Activated naive CD4-positive, alpha-beta T cell (primary cell): Measurements from ENCODE around the gene RNF180.
"Not testable (repeated sequence)": the region's sequence is repeated elsewhere in the genome, so short reads cannot be mapped to it uniquely, and the experiment has no call there.

Experiments
- DNase-seq, 4 experiments: peaks; one replicate each; lab custom pipeline; 2025; lab: John Stamatoyannopoulos, UW

RNF180 gene

DNA sequence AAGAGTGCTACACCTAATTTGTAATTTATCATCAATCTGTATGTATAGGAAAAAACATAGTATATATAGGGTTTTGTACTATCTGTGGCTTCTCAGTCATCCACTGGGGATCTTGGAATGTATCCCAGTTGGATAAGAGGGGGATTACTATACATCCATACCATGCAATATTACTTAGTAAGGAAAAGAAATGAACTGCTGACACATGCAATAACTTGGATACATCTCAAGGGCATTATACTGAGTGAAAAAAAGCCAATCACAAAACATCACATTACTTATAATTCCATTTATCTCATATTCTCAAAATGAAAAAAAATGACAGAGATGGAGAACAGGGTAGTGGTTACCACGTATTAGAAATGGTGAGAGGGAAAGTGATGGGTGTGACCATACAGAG lies 231.9 kb downstream of the RNF180 start:
- no peak for DNase-seq

DNA sequence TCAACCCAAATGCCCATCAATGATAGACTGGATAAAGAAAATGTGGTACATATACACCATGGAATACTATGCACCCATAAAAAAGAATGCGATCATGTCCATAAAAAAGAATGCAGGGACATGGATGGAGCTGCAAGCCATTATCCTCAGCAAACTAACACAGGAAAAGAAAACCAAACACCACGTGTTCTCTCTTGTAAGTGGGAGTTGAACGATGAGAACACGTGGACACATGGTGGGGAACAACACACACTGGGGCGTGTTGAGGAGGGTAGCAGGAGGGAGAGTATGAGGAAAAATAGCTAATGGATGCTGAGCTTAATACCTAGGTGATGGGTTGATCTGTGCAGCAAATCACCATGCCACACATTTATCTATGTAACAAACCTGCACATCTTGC lies 233.1 kb downstream of the RNF180 start:
- not testable (repeated sequence) for DNase-seq

DNA sequence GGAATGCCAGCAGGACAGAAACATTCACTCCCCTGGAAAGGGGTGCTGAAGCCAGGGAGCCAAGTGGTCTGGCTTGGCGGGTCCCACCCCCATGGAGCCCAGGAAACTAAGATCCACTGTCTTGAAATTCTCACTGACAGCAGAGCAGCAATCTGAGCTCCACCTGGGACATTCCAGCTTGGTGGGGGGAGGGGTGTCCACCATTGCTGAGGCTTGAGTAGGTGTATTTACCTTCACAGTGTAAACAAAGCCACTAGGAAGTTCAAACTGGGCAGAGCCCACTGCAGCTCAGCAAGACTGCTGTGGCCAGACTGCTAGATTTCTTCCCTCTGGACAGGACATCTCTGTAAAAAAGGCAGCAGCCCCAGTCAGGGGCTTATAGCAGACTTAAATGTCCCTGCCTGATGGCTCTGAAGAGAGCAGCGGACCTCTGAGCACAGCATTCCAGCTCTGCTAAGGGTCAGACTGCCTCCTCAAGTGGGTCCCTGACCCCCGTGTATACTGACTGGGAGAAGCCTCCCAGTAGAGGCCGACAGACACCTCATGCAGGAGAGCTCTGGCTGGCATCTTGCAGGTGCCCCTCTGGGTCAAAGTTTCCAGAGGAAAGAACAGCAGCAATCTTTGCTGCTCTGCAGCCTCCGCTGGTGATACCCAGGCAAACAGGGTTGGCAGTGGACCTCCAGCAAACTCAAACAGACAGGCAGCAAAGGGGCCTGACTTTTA lies 241.6 kb downstream of the RNF180 start:
- not testable (repeated sequence) for DNase-seq

- DNase-seq = no peak
Measured at GRCh38 chr5:64417390-64417789, 251.7 kb downstream of the RNF180 start.

DNA sequence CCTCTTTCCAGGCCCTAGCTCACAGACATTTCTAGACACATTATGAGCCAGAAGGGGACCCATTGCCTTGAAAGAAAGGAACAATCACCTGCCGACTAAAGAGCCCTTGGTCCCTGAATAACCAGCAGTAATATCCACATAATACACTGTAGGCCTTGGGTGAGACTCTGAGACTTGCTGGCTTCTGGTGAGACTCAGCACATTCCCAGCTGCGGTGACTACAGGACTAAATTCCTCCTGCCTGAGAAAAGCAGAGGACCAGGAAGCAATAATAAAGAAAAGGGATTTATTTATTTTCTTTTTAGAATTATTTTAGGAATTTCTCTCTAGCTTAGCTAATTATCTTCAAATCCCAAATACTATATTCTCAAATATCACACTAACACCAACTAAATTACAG lies 252.4 kb downstream of the RNF180 start:
- no peak for DNase-seq
